AG09309 (cell line): ENCODE measurements around the gene SLC39A8.
"Not testable (repeated sequence)": the region's sequence is repeated elsewhere in the genome, so short reads cannot be mapped to it uniquely, and the experiment has no call there.

Experiments
- DNase-seq: peaks from one replicate; pipeline ENCODE4 v3.0.0-alpha.2; 2010; ENCODE audit warnings: low read depth
- H3K4me3 ChIP-seq: 2 replicates; pipeline ENCODE4 v1.5.1; 2011; ENCODE audit warnings: mild to moderate bottlenecking, low read depth, low read length, moderate library complexity; ENCODE audit not compliant: control insufficient read depth
- TF ChIP-seq, protein P1 (sequence below): IDR thresholded peaks from 2 replicates; pipeline ENCODE4 v1.5.1; 2011; ENCODE audit warnings: mild to moderate bottlenecking, low read depth, low read length, inconsistent platforms; ENCODE audit not compliant: insufficient read depth, control insufficient read depth; ENCODE audit errors: missing control alignments

Gene SLC39A8

GRCh38 chr4:102295153-102295862 is 50.0 kb downstream of the SLC39A8 start:
- H3K4me3 ChIP-seq: no peak overlapping the region
- TF ChIP-seq, protein P1, sequence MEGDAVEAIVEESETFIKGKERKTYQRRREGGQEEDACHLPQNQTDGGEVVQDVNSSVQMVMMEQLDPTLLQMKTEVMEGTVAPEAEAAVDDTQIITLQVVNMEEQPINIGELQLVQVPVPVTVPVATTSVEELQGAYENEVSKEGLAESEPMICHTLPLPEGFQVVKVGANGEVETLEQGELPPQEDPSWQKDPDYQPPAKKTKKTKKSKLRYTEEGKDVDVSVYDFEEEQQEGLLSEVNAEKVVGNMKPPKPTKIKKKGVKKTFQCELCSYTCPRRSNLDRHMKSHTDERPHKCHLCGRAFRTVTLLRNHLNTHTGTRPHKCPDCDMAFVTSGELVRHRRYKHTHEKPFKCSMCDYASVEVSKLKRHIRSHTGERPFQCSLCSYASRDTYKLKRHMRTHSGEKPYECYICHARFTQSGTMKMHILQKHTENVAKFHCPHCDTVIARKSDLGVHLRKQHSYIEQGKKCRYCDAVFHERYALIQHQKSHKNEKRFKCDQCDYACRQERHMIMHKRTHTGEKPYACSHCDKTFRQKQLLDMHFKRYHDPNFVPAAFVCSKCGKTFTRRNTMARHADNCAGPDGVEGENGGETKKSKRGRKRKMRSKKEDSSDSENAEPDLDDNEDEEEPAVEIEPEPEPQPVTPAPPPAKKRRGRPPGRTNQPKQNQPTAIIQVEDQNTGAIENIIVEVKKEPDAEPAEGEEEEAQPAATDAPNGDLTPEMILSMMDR: no peak
- no peak for DNase-seq

- no peak overlapping the region for H3K4me3 ChIP-seq
- DNase-seq: no peak
- TF ChIP-seq, protein P1: no peak
Measured at GRCh38 chr4:102288497-102288896, 56.8 kb downstream of the SLC39A8 start.

- DNase-seq: no peak
- TF ChIP-seq, protein P1: no peak
- H3K4me3 ChIP-seq: no peak overlapping the region
Measured at GRCh38 chr4:102285831-102286230, 59.5 kb downstream of the SLC39A8 start.

GRCh38 chr4:102281171-102281839 is 64.0 kb downstream of the SLC39A8 start:
- H3K4me3 ChIP-seq: no peak overlapping the region
- TF ChIP-seq, protein P1: no peak
- DNase-seq: no peak

GRCh38 chr4:102273317-102273716 is 72.0 kb downstream of the SLC39A8 start:
- DNase-seq, H3K4me3 ChIP-seq: not testable (repeated sequence)

DNA sequence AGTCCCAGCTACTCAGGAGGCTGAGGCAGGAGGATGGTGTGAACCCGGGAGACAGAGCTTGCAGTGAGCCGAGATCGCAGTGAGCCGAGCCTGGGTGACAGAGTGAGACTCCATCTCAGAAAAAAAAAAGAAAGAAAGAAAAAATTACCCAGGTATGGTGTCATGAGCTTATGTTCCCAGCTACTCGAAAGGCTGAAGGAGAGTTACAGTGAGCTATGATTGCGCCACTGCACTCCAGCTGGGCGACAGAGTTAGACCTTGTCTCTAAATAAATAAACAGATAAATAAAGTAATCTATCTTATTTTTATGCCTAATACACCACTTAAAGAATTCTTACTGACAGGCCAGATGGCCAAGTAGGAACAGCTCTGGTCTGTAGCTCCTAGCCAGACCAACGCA is 73.0 kb downstream of the SLC39A8 start:
- DNase-seq: no peak
- TF ChIP-seq, protein P1: no peak
- H3K4me3 ChIP-seq: no peak overlapping the region

GRCh38 chr4:102268355-102268754 is 76.9 kb downstream of the SLC39A8 start:
- no peak overlapping the region for H3K4me3 ChIP-seq
- TF ChIP-seq, protein P1: no peak
- no peak for DNase-seq
